IMR-90 (cell line): ENCODE measurements around the gene CDKN3. TPM values are rescaled to one million over a fixed set of nuclear protein-coding genes. Genes with fewer than 3 reads are reported as not detected.
"Not testable (repeated sequence)": the region's sequence is repeated elsewhere in the genome, so short reads cannot be mapped to it uniquely, and the experiment has no call there.

Experiments
- ATAC-seq: fragments of 200-7000 bp; cut with Tn5 transposase; 2 replicates; pipeline ENCODE4 v1.9.1; 2020; ENCODE audit warnings: low read depth, mild to moderate bottlenecking, moderate library complexity
- BruUV-seq: library from RNA; stranded (reverse); fragments of 400-500 nt; replicated peaks from 2 replicates; lab custom pipeline; 2021; lab: Mats Ljungman, UMichigan
- CTCF ChIA-PET: fragments of 300-600 bp; formaldehyde crosslinking; extraction: SDS; loops from one replicate; lab custom pipeline; 2021; ENCODE audit warnings: antibody characterized with exemption; lab: Yijun Ruan, JAX
- POLR2A ChIA-PET: fragments of 300-600 bp; sonication (Branson Sonifier 250); formaldehyde crosslinking; loops from one replicate; lab custom pipeline; 2022; ENCODE audit warnings: antibody characterized with exemption; ENCODE audit not compliant: unreplicated experiment; lab: Charles Lee
- DNase-seq: peaks from one replicate; pipeline ENCODE4 v3.0.0; 2013
- H2AFZ ChIP-seq: replicated peaks from 2 replicates; pipeline ENCODE3; 2013; ENCODE audit warnings: low read length, mild to moderate bottlenecking; ENCODE audit not compliant: poor library complexity
- H2AK5ac ChIP-seq: 2 replicates; pipeline ENCODE4 v1.6.1; 2013; ENCODE audit warnings: low read depth, low read length, inconsistent platforms
- H2AK9ac ChIP-seq: replicated peaks from 2 replicates; pipeline ENCODE3; 2013; ENCODE audit warnings: mild to moderate bottlenecking, low read depth, low read length, moderate library complexity; ENCODE audit not compliant: poor library complexity
- H2BK120ac ChIP-seq: 2 replicates; pipeline ENCODE4 v1.6.1; 2013; ENCODE audit warnings: low read depth, low read length, inconsistent platforms
- H2BK15ac ChIP-seq: 3 replicates; pipeline ENCODE4 v1.6.1; 2013; ENCODE audit warnings: low read depth, low read length, inconsistent platforms
- H2BK20ac ChIP-seq: 2 replicates; pipeline ENCODE4 v1.6.1; 2013; ENCODE audit warnings: low read depth, mild to moderate bottlenecking, inconsistent platforms, low read length, moderate library complexity
- H2BK5ac ChIP-seq: 2 replicates; pipeline ENCODE4 v1.6.1; 2013; ENCODE audit warnings: mild to moderate bottlenecking, low read depth, low read length, inconsistent platforms; ENCODE audit not compliant: poor library complexity, severe bottlenecking
- H3K14ac ChIP-seq: replicated peaks from 2 replicates; pipeline ENCODE4 v1.6.1; 2013; ENCODE audit warnings: low read depth, low read length, inconsistent platforms
- H3K18ac ChIP-seq: 2 replicates; pipeline ENCODE4 v1.6.1; 2013; ENCODE audit warnings: low read depth, low read length, control low read depth
- H3K23ac ChIP-seq: 2 replicates; pipeline ENCODE4 v1.6.1; 2013; ENCODE audit warnings: low read depth, low read length, inconsistent platforms
- H3K27ac ChIP-seq: 2 replicates; pipeline ENCODE4 v1.5.1; 2013; ENCODE audit warnings: mild to moderate bottlenecking, control low read depth, low read length; ENCODE audit not compliant: insufficient read depth
- H3K27me3 ChIP-seq: 2 replicates; pipeline ENCODE4 v1.6.1; 2013; ENCODE audit warnings: low read length; ENCODE audit not compliant: control insufficient read depth, insufficient read depth
- H3K36me3 ChIP-seq: 2 replicates; pipeline ENCODE4 v1.6.1; 2013; ENCODE audit warnings: low read length, mixed read lengths; ENCODE audit not compliant: control insufficient read depth, insufficient read depth
- H3K4ac ChIP-seq: 2 replicates; pipeline ENCODE4 v1.6.1; 2013; ENCODE audit warnings: low read depth, low read length, inconsistent platforms
- H3K4me1 ChIP-seq: 2 replicates; pipeline ENCODE4 v1.6.1; 2013; ENCODE audit warnings: low read length, mixed read lengths; ENCODE audit not compliant: control insufficient read depth, insufficient read depth
- H3K4me2 ChIP-seq: 2 replicates; pipeline ENCODE4 v1.6.1; 2013; ENCODE audit warnings: low read depth, mild to moderate bottlenecking, control low read depth, low read length, moderate library complexity
- H3K4me3 ChIP-seq: 2 replicates; pipeline ENCODE4 v1.5.1; 2013; ENCODE audit warnings: low read depth, mild to moderate bottlenecking, control low read depth, low read length, moderate library complexity; ENCODE audit not compliant: insufficient read depth
- H3K56ac ChIP-seq: 2 replicates; pipeline ENCODE4 v1.6.1; 2013; ENCODE audit warnings: low read length, inconsistent platforms; ENCODE audit not compliant: insufficient read depth; ENCODE audit errors: extremely low read depth
- H3K79me1 ChIP-seq, 2 experiments: 2 replicates each; pipeline ENCODE4 v1.6.1; 2013; ENCODE audit warnings: low read length in 2 of 2, inconsistent platforms in 1 of 2, low read depth in 1 of 2
- H3K9ac ChIP-seq: 2 replicates; pipeline ENCODE4 v1.6.1; 2013; ENCODE audit warnings: low read depth, low read length, control low read depth
- H3K9me1 ChIP-seq: 2 replicates; pipeline ENCODE4 v1.6.1; 2013; ENCODE audit warnings: low read length, inconsistent platforms; ENCODE audit not compliant: insufficient read depth
- H3K9me3 ChIP-seq: 2 replicates; pipeline ENCODE4 v1.6.1; 2013; ENCODE audit warnings: low read length; ENCODE audit not compliant: control insufficient read depth, insufficient read depth
- H4K20me1 ChIP-seq: 2 replicates; pipeline ENCODE4 v1.6.1; 2013; ENCODE audit warnings: low read length, inconsistent platforms; ENCODE audit not compliant: insufficient read depth
- H4K5ac ChIP-seq: 2 replicates; pipeline ENCODE4 v1.6.1; 2013; ENCODE audit warnings: mild to moderate bottlenecking, low read depth, low read length, control low read depth
- H4K8ac ChIP-seq, 2 experiments: 2 replicates each; pipeline ENCODE4 v1.6.1; 2013; ENCODE audit warnings: low read depth in 2 of 2, low read length in 2 of 2, control low read depth in 1 of 2, inconsistent platforms in 1 of 2
- H4K91ac ChIP-seq: 2 replicates; pipeline ENCODE4 v1.6.1; 2013; ENCODE audit warnings: low read depth, low read length, inconsistent platforms; ENCODE audit not compliant: insufficient read depth
- WGBS, 2 experiments: methylation state at CpG; one replicate each; pipeline versions ENCODE4 v1.1.5 to v1.1.7; 2013; ENCODE audit warnings: missing lambda C conversion rate in 2 of 2; ENCODE audit not compliant: insufficient read length in 1 of 2; ENCODE audit errors: extremely low coverage in 2 of 2; 5-methylcytosine and 5-hydroxymethylcytosine counted together
- dilution Hi-C: fragments of 300-500 bp; cut with HindIII; formaldehyde crosslinking; loops from one replicate; pipeline ENCODE4 v1.14.3; 2018; ENCODE audit warnings: low sequenced_read_pairs; ENCODE audit not compliant: unreplicated experiment
- in situ Hi-C: fragments of 300-500 bp; cut with MboI; formaldehyde crosslinking; loops from 3 replicates; pipeline ENCODE4 v1.14.3; 2019; ENCODE audit warnings: low sequenced_read_pairs, inconsistent platforms, mixed read lengths
- intact Hi-C: fragments of 100-400 bp; cut with micrococcal nuclease; formaldehyde crosslinking; loops from 2 replicates; pipeline ENCODE4 v1.10.0; 2022
- polyA plus RNA-seq, 3 experiments: library from polyadenylated mRNA; depleted of rRNA; stranded (reverse); fragments of >200 nt; gene quantifications; 2 replicates each; pipeline ENCODE4 v1.2.3, GENCODE V29; 2012; ENCODE audit warnings: low replicate concordance in 1 of 3
- total RNA-seq: library from RNA; depleted of rRNA; stranded (reverse); fragments of >200 nt; gene quantifications from 2 replicates; pipeline ENCODE4 v1.2.3, GENCODE V29; 2012

Gene CDKN3
- total and polyA plus RNA-seq, 2 of the 4 experiments (the other 2 are of a cell fraction) = 38.9 to 48.9 TPM

- H4K5ac ChIP-seq, H3K18ac ChIP-seq, H3K79me1 ChIP-seq, H2AK5ac ChIP-seq, H2BK120ac ChIP-seq, in situ Hi-C loops, BruUV-seq, H3K56ac ChIP-seq, H2BK15ac ChIP-seq, ATAC-seq, H3K4ac ChIP-seq, H3K4me3 ChIP-seq, H3K36me3 ChIP-seq, H3K14ac ChIP-seq, H3K9me1 ChIP-seq, H4K91ac ChIP-seq, H2BK20ac ChIP-seq, dilution Hi-C loops, H3K4me2 ChIP-seq, H4K8ac ChIP-seq, H3K27ac ChIP-seq, H3K23ac ChIP-seq, H2AK9ac ChIP-seq, H4K20me1 ChIP-seq, H3K4me1 ChIP-seq, intact Hi-C loops, H3K27me3 ChIP-seq, H3K9ac ChIP-seq, H3K9me3 ChIP-seq, H2BK5ac ChIP-seq, H2AFZ ChIP-seq: not testable (repeated sequence)
- ChIA-PET CTCF (interaction anchor here (0.6 to 0.7 kb wide), 2 partner anchors 17 to 529 kb away, joined by 3 to 4 read pairs; no protein-coding TSS in a partner anchor), POLR2A (interaction anchor here (0.6 kb wide), 1 partner anchor 59 kb away, joined by 5 read pairs; no protein-coding TSS in a partner anchor)
- DNase-seq = peak; percentile 32
- no CpG with 5 or more reads among the region's 1 CpG for WGBS, 2 experiments
These were observed 60.2 kb downstream of the CDKN3 start for GRCh38 chr14:54456820-54457608.
